Retinal pigment epithelial cell (primary cell): Measurements from ENCODE around the gene FNDC10.
"Not testable (repeated sequence)": the region's sequence is repeated elsewhere in the genome, so short reads cannot be mapped to it uniquely, and the experiment has no call there.

Source experiments
- DNase-seq: peaks from one replicate; pipeline ENCODE4 v3.0.0-alpha.2; 2010; ENCODE audit warnings: low read depth
- H3K4me3 ChIP-seq: 2 replicates; pipeline ENCODE4 v1.5.1; 2011; ENCODE audit warnings: mild to moderate bottlenecking, low read length, control low read depth, moderate library complexity
- CTCF ChIP-seq: conservative IDR thresholded peaks from 2 replicates; pipeline ENCODE4 v1.5.1; 2011; ENCODE audit warnings: low read depth, low read length, control low read depth, inconsistent platforms

FNDC10 gene

GRCh38 chr1:1599935-1600860, at the start of gene FNDC10:
FNDC10 (minus strand) TSS chr1:1600135; CDS start chr1:1600015, 120 bp downstream.
- H3K4me3 ChIP-seq, result peak within 1 kb of the TSS; percentile 15
- no peak for DNase-seq
- no peak for TF ChIP-seq CTCF

GRCh38 chr1:1648265-1648664, 48.3 kb upstream of the FNDC10 start:
- not testable (repeated sequence) for DNase-seq, H3K4me3 ChIP-seq

GRCh38 chr1:1647567-1648241, 47.8 kb upstream of the FNDC10 start:
- not testable (repeated sequence) for DNase-seq, H3K4me3 ChIP-seq

- not testable (repeated sequence) for DNase-seq, H3K4me3 ChIP-seq
These were observed 46.4 kb upstream of the FNDC10 start for GRCh38 chr1:1646326-1646725.

GRCh38 chr1:1640711-1641461, 41.0 kb upstream of the FNDC10 start:
- not testable (repeated sequence) for DNase-seq, H3K4me3 ChIP-seq

GRCh38 chr1:1640081-1640480, 40.1 kb upstream of the FNDC10 start:
- not testable (repeated sequence) for H3K4me3 ChIP-seq, DNase-seq

- not testable (repeated sequence) for DNase-seq, H3K4me3 ChIP-seq
These were observed 39.4 kb upstream of the FNDC10 start for GRCh38 chr1:1639368-1639767.

GRCh38 chr1:1638528-1638927, 38.6 kb upstream of the FNDC10 start:
- DNase-seq, H3K4me3 ChIP-seq: not testable (repeated sequence)

GRCh38 chr1:1637479-1637875, 37.5 kb upstream of the FNDC10 start:
- not testable (repeated sequence) for DNase-seq, H3K4me3 ChIP-seq

- H3K4me3 ChIP-seq, DNase-seq: not testable (repeated sequence)
These were observed 36.9 kb upstream of the FNDC10 start for GRCh38 chr1:1636621-1637478.

- H3K4me3 ChIP-seq, DNase-seq: not testable (repeated sequence)
These were observed 34.7 kb upstream of the FNDC10 start for GRCh38 chr1:1634613-1635012.

- not testable (repeated sequence) for H3K4me3 ChIP-seq, DNase-seq
These were observed 33.5 kb upstream of the FNDC10 start for GRCh38 chr1:1633409-1633808.
